Right cardiac atrium (tissue), 5 donors: Measurements from ENCODE around the gene CAMTA1. TPM values are rescaled to one million over a fixed set of nuclear protein-coding genes. Genes with fewer than 3 reads are reported as not detected.

Experiments used
- ATAC-seq, 2 donors: fragments of 200-7000 bp; cut with Tn5 transposase; one replicate each; pipeline versions ENCODE4 v1.8.0 to v1.9.1; 2020; ENCODE audit warnings: moderate library complexity in 2 of 2, mild to moderate bottlenecking in 1 of 2
- DNase-seq, 3 donors: peaks; one replicate each; pipeline ENCODE4 v3.0.0-alpha.2; 2020
- H3K27ac ChIP-seq: one replicate; pipeline ENCODE4 v1.5.1; 2013; ENCODE audit warnings: mild to moderate bottlenecking, low read length, control low read depth, moderate library complexity
- H3K27me3 ChIP-seq: one replicate; pipeline ENCODE4 v1.6.1; 2013; ENCODE audit not compliant: control insufficient read depth, insufficient read depth
- H3K4me1 ChIP-seq: one replicate; pipeline ENCODE4 v1.6.1; 2013; ENCODE audit warnings: low read length; ENCODE audit not compliant: control insufficient read depth, insufficient read depth
- H3K4me3 ChIP-seq: one replicate; pipeline ENCODE4 v1.5.1; 2013; ENCODE audit warnings: low read length, control low read depth
- H3K9me3 ChIP-seq: one replicate; pipeline ENCODE4 v1.6.1; 2013; ENCODE audit warnings: low read length; ENCODE audit not compliant: control insufficient read depth
- WGBS: extraction: QIAGEN DNeasy Blood & Tissue Kit; methylation state at CpG from one replicate; pipeline ENCODE4 v1.1.7; 2013; 5-methylcytosine and 5-hydroxymethylcytosine counted together
- intact Hi-C, 4 donors: fragments of 100-400 bp; cut with DNase I; formaldehyde crosslinking; loops; one replicate each; pipeline versions ENCODE4 v1.11.0 to v1.14.0; 2022 to 2023
- polyA plus RNA-seq: library from polyadenylated mRNA; stranded (reverse); fragments of 200-250 nt; gene quantifications from one replicate; pipeline ENCODE4 v1.2.3, GENCODE V29; 2013
- total RNA-seq, 4 donors: library from RNA; stranded (reverse); fragmentation: NEBNext Ultra II Directional; extraction: Animal tissue kit (Norgen Biotek cat#: 25700); gene quantifications; one replicate each; pipeline ENCODE4 v1.2.1, GENCODE V29; 2021
- donor health status: healthy with polysubstance abuse.
- donor health status: DM: no; HTN: yes; CAD: no.
- donor health status: DM: no; HTN: no; CAD: no.
- donor health status: DM: no; HTN: yes; CAD: no; lungs with severe emphysema.
- donor health status: DM: yes; HTN: yes; CAD: no.

Gene CAMTA1
- total and polyA plus RNA-seq, 5 donors: 155 to 334 (median 164) TPM

DNA sequence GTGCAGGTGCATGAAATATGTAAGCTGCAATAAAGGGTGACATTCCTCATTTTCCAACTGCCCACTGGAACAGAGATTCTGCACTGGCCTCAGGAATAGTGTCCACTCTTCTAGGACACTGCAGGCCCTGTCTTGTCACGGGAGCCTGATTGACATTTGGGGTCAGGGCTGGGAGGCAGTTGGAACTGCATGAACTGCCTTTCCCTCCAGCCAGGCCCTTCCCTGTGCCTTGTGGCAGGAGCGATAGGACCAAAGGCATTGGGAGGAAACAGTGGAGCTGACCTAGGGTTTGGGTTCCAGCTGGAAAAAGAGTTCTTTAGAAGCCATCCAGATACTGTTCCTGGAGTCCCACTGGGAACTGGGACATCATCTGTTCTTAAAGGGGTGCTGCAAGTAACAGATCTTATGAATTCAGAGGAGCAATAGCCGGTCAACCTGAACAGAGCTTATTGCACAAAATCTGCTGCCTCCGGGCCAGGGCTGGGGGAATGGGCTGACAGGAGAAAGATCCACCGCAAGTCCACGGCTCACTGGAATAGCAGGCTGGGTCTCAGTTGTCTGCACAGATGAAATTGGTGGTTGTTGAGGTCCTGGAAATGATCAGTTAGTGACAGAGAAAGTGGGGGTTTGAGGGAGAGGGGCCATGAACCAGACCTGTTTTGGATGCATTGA lies 451.7 kb downstream of the CAMTA1 start:
- H3K27ac ChIP-seq: no peak overlapping the region
- ATAC-seq (no peak), DNase-seq (no peak)
- H3K27me3 ChIP-seq: no peaks in the 10 kb centered on the region
- WGBS: 84% methylated on average over 6 of the region's 6 CpGs
- H3K9me3 ChIP-seq: no peaks in the 10 kb centered on the region
- intact Hi-C loops: no loop called here
- H3K4me1 ChIP-seq: no peaks in the 10 kb centered on the region
- H3K4me3 ChIP-seq: no peak overlapping the region

GRCh38 chr1:7247158-7247557 lies 461.9 kb downstream of the CAMTA1 start:
- ATAC-seq (no peak), DNase-seq (no peak)
- Histone ChIP-seq H3K27me3 (no peaks in the 10 kb centered on the region), H3K4me1 (no peaks in the 10 kb centered on the region), H3K9me3 (no peaks in the 10 kb centered on the region), H3K4me3 (no peak overlapping the region), H3K27ac (no peak overlapping the region)
- 85% methylated on average over 6 of the region's 6 CpGs for WGBS
- intact Hi-C loops: no loop called here

DNA sequence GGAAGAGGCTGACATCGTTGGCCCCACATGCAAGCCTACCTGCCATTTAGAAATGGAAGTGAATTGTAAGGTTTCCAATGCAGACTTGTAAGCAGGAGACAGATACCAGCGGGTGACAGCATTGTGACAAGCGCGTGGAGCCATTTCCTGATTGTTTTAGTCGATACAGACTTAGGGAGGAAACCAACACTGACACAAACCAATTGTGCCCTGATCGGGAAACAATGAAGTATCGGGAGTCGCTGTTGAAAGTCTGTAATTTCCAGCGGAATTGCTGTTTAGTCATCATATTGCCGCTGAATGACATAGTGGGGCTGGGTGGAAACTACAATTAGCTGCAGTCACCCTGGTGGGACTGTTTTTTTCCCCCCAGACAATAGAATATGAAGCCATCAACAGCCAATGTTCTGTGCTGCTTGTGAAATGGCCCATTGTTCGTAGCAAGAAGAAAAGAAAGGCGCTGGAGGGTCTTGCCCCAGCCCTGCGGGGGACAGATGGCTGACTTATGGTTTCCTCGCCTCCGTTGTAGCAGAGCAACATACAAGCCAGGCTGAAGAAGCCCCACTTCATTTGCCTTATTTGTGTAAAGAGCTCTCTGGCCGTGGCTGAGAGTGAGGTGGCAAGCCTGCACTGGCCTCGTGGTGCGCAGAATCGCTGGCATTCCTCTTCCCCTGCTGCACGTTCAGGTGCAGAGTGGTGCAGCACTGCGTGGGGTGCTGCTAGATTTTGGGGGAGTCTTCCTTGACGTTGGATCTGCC lies 462.7 kb downstream of the CAMTA1 start:
- no peak for DNase-seq
- Histone ChIP-seq H3K27ac (no peak overlapping the region), H3K4me3 (no peak overlapping the region), H3K9me3 (no peaks in the 10 kb centered on the region), H3K4me1 (no peaks in the 10 kb centered on the region), H3K27me3 (no peaks in the 10 kb centered on the region)
- no peak for ATAC-seq
- 63% methylated on average over 22 of the region's 22 CpGs for WGBS
- intact Hi-C loops: no loop called here

DNA sequence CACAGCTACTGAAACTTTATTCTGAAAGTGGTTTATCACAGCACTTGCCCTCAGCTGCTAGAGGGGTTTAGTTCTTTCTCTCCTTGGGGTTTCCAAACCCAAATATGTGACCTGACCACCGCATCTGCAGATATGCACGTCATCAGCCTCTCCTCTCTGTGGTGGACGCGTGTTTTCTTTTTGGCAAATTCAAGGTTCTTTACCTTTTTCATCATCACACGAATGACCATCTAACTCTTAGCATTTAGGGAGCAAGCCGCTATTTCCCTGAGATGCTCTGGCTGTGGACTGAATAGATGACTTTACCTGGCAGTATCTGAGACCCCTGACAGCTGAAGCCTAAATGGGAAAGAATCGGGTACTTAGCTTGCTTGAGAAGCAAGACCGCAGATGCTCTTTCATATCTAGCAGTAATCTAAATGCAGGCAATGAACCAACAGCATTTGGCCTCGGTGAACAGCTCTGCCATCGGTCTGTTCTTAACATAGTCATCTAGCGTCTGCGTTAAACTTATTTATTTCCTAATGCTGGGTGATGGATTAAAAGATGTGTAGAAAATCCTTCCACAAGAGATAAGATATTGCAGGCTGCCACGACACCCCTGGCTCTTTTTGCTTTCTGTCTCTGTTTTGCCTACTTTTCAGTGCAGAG lies 463.4 kb downstream of the CAMTA1 start:
- Histone ChIP-seq H3K9me3 (no peaks in the 10 kb centered on the region), H3K27ac (no peak overlapping the region), H3K4me3 (no peak overlapping the region), H3K4me1 (no peaks in the 10 kb centered on the region), H3K27me3 (no peaks in the 10 kb centered on the region)
- intact Hi-C loops: no loop called here
- DNase-seq (no peak), ATAC-seq (no peak)
- WGBS: 79% methylated on average over 13 of the region's 13 CpGs

DNA sequence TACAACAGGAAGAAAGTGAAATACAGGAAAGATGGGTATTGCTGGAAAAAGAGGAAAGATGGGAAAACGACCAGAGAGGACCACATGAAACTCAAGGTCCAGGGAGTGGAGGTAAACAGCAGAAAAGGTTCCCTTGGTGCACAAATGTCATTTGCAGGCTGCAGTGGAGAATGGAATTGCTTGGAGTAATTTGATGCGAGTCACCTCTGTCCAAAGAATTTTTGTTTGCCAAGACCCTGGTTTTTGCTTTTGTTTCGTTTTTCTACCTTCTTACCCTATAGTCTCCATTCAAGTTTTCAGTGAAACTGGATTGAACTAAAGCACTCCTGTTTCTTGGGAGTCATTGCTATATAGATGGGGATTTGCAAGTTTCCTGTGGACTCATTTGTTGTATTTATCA lies 464.3 kb downstream of the CAMTA1 start:
- Histone ChIP-seq H3K27ac (no peak overlapping the region), H3K4me1 (no peaks in the 10 kb centered on the region), H3K4me3 (no peak overlapping the region), H3K9me3 (no peaks in the 10 kb centered on the region), H3K27me3 (no peaks in the 10 kb centered on the region)
- DNase-seq (no peak), ATAC-seq (no peak)
- intact Hi-C loops: no loop called here
- 78% methylated on average over 3 of the region's 3 CpGs for WGBS

DNA sequence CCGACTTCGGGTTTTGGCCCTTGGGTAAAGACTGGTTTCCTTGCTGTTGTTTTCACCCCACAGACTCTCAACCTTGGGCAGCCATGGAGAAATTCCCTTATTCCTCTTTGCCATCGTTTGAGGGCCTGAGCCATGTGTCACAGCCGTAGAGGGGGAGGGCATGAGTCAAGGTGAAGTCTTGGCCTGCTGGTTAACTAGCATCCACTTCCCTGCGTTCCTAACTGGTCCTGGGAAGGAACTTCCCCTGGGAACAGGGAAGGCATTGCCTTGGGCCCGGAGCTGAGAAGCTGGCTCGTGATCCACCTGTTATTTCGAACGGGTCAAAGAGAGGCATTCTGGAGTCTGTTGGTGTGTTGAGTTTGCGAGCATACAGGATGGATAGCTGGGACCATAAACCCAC lies 464.9 kb downstream of the CAMTA1 start:
- H3K4me1 ChIP-seq: no peaks in the 10 kb centered on the region
- 94% methylated on average over 10 of the region's 10 CpGs for WGBS
- intact Hi-C loops: no loop called here
- no peaks in the 10 kb centered on the region for H3K27me3 ChIP-seq
- ATAC-seq (no peak), DNase-seq (no peak)
- H3K27ac ChIP-seq: no peak overlapping the region
- H3K9me3 ChIP-seq: no peaks in the 10 kb centered on the region
- no peak overlapping the region for H3K4me3 ChIP-seq

DNA sequence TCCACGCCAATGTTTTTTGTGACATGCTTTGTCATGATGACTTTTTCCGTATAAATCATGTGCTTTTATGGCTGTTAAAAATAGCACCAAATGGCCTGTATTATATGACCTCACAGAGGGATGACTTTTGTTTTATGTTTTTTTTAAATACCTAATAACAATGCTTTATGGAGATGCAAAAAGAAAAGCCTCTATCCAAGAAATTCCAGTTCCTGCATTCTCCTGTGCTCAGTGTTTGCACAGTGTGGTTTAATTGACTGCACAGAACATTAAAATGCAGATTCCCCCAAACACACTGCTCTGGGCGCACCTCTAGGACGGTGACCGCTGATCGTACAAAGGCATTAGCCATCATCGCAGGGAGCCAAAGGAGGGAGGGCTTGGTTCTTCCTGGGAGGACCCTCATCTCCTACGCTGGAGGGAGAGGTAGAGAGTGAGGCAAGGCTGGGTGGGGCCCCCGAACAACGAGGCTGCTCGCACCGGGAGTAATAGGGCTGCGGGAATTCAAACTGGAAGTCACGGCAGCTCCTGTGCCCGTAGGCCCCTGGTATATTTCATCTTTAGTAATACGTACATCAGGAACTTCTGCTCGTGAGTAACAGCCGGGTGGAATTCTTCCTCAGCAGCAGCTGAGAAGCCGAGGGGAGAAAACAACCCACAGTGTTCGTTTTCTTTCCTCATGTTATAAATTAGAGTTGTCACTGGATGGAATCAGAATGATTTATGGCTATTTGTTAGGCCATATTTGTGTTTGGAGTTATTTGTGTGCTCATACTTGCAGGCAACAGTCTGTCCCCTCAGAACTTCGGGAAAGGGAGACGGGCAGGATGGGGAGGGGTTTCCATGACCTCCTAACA lies 465.6 kb downstream of the CAMTA1 start:
- Histone ChIP-seq H3K4me3 (no peak overlapping the region), H3K27me3 (no peaks in the 10 kb centered on the region), H3K9me3 (no peaks in the 10 kb centered on the region), H3K4me1 (no peaks in the 10 kb centered on the region), H3K27ac (no peak overlapping the region)
- no peak for ATAC-seq
- WGBS: 84% methylated on average over 22 of the region's 22 CpGs
- intact Hi-C loops: no loop called here
- no peak for DNase-seq

- WGBS: 81% methylated on average over 10 of the region's 10 CpGs
- Histone ChIP-seq H3K4me1 (no peaks in the 10 kb centered on the region), H3K27ac (no peak overlapping the region), H3K4me3 (no peak overlapping the region), H3K9me3 (no peaks in the 10 kb centered on the region), H3K27me3 (no peaks in the 10 kb centered on the region)
- no peak for DNase-seq
- ATAC-seq: no peak
- intact Hi-C loops: no loop called here
Observed at GRCh38 chr1:7251454-7251800, 466.2 kb downstream of the CAMTA1 start.

- H3K9me3 ChIP-seq: no peaks in the 10 kb centered on the region
- DNase-seq: no peak
- ATAC-seq: peak in 1 of 2 donors; percentile 29
- H3K4me1 ChIP-seq: no peaks in the 10 kb centered on the region
- no peak overlapping the region for H3K27ac ChIP-seq
- H3K4me3 ChIP-seq: no peak overlapping the region
- intact Hi-C loops: no loop called here
- no peaks in the 10 kb centered on the region for H3K27me3 ChIP-seq
- 56% methylated on average over 12 of the region's 12 CpGs for WGBS
Observed at GRCh38 chr1:7252411-7253117, 467.3 kb downstream of the CAMTA1 start.

DNA sequence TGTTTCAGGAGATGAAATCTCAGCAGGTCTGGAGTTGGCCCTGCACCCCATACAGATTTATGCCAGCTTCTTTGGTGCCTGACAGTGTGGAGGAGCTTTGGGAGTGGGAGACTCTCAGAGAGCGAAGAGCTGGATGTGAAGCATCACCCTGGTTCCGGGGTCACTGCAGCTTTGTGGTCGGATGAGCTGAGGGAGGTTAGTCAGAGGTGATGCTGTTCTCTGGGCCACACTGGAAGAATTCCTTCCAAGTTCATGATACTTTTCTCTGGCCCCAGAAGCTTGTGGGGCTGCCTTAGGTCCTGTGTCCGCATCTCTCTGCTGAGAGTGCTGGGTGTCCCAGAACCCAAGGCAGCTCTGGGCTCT lies 467.8 kb downstream of the CAMTA1 start:
- no peak overlapping the region for H3K4me3 ChIP-seq
- WGBS: 77% methylated on average over 4 of the region's 4 CpGs
- H3K9me3 ChIP-seq: no peaks in the 10 kb centered on the region
- H3K27me3 ChIP-seq: no peaks in the 10 kb centered on the region
- H3K4me1 ChIP-seq: no peaks in the 10 kb centered on the region
- no peak overlapping the region for H3K27ac ChIP-seq
- DNase-seq (no peak), ATAC-seq (no peak)
- intact Hi-C loops: no loop called here
